ENCODE measurements around the gene TMEM88.

DNA sequence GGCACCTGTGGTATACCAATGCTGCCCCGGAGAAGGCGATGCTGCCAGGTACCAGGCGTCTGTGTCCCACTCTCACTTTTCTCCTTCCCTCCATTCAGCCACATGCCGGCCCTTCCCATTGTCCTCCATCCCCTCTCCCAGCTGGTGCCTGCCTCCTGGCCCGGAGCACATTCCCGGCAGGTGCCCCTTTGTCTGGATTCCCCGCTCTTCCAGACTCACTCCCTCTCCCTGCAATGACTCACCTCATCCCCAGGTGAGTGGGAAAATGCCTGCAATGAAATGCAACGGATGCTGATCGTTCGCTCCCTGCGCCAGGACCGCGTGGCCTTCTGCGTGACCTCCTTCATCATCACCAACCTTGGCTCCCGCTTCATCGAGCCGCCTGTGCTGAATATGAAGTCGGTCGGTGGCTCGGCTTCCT is 31.3 kb upstream of the TMEM88 start:
- no peak for TF ChIP-seq CTCF (IDR thresholded peaks at IDR 0.05)
- no peak for TF ChIP-seq POLR2A (IDR thresholded peaks at IDR 0.05)
